Endothelial cell of umbilical vein (primary cell): Measurements from ENCODE around the gene SEZ6. TPM values are rescaled to one million over a fixed set of nuclear protein-coding genes. Genes with fewer than 3 reads are reported as not detected.

ENCODE experiments used
- BruUV-seq: library from RNA; stranded (reverse); fragments of 400-500 nt; replicated peaks from 2 replicates; lab custom pipeline; 2021; lab: Mats Ljungman, UMichigan
- CTCF ChIA-PET: fragments of 300-600, 350-600 bp; sonication (Branson Sonifier 250); formaldehyde crosslinking; loops from one replicate; lab custom pipeline; 2021; ENCODE audit warnings: antibody characterized with exemption, inconsistent platforms; lab: Charles Lee
- POLR2A ChIA-PET: fragments of 300-600, 350-600 bp; sonication (Branson Sonifier 250); formaldehyde crosslinking; loops from one replicate; lab custom pipeline; 2021; ENCODE audit warnings: antibody characterized with exemption, inconsistent platforms; lab: Charles Lee
- DNase-seq: peaks from one replicate; pipeline ENCODE4 v3.0.0-alpha.2; 2011; ENCODE audit warnings: low read depth, low spot score
- FAIRE-seq: peaks from 2 replicates; lab custom pipeline; 2011; peaks lifted over from hg19 to GRCh38; lab: Jason Lieb, UNC
- H2AFZ ChIP-seq: 2 replicates; pipeline ENCODE4 v1.6.0; 2012; ENCODE audit warnings: low read depth, low read length, control low read depth, inconsistent platforms
- H3K27ac ChIP-seq: 2 replicates; pipeline ENCODE4 v1.5.1; 2011; ENCODE audit warnings: low read depth, mild to moderate bottlenecking, control low read depth, low read length, moderate library complexity; ENCODE audit not compliant: insufficient read depth
- H3K27me3 ChIP-seq, 2 experiments: 2 replicates each; pipeline versions ENCODE4 v1.6.0 to v1.6.1; 2011; ENCODE audit warnings: low read length in 2 of 2, mixed read lengths in 1 of 2; ENCODE audit not compliant: control insufficient read depth in 2 of 2, insufficient read depth in 2 of 2
- H3K36me3 ChIP-seq, 2 experiments: 2 replicates in 1 of 2; 3 replicates in 1 of 2; pipeline ENCODE4 v1.5.1; 2011; ENCODE audit warnings: low read length in 2 of 2, mild to moderate bottlenecking in 1 of 2, moderate library complexity in 1 of 2; ENCODE audit not compliant: control insufficient read depth in 2 of 2, insufficient read depth in 2 of 2; ENCODE audit errors: extremely low read depth in 1 of 2
- H3K4me1 ChIP-seq: 3 replicates; pipeline ENCODE4 v1.5.1; 2011; ENCODE audit warnings: mild to moderate bottlenecking, low read length; ENCODE audit not compliant: control insufficient read depth, insufficient read depth; ENCODE audit errors: extremely low read depth
- H3K4me2 ChIP-seq: 2 replicates; pipeline ENCODE4 v1.6.1; 2011; ENCODE audit warnings: low read length, control low read depth, mixed read lengths; ENCODE audit not compliant: insufficient read depth
- H3K4me3 ChIP-seq, 3 experiments: fragments of 200-600 bp in 1 of 3; sonication (generic), shearing (Covaris generic) in 1 of 3; replicated peaks in 1 of 3; 2 replicates each; pipeline ENCODE4 v1.5.1; 2011 to 2016; ENCODE audit warnings: control low read depth in 3 of 3, low read length in 3 of 3, mild to moderate bottlenecking in 2 of 3, inconsistent platforms in 1 of 3, low read depth in 1 of 3, moderate library complexity in 1 of 3; ENCODE audit not compliant: insufficient read depth in 1 of 3
- H3K79me2 ChIP-seq: 2 replicates; pipeline ENCODE4 v1.6.0; 2012; ENCODE audit warnings: low read length, inconsistent platforms; ENCODE audit not compliant: control insufficient read depth, insufficient read depth
- H3K9ac ChIP-seq: replicated peaks from 2 replicates; pipeline ENCODE3; 2011; ENCODE audit warnings: low read length, control low read depth; ENCODE audit not compliant: insufficient read depth; ENCODE audit errors: extremely low read depth
- H3K9me1 ChIP-seq: replicated peaks from 3 replicates; pipeline ENCODE4 v1.6.0; 2011; ENCODE audit warnings: mild to moderate bottlenecking, low read length; ENCODE audit not compliant: control insufficient read depth, insufficient read depth; ENCODE audit errors: extremely low read depth
- H3K9me3 ChIP-seq: replicated peaks from 2 replicates; pipeline ENCODE4 v1.5.1; 2012; ENCODE audit warnings: low read length, inconsistent platforms; ENCODE audit not compliant: control insufficient read depth, insufficient read depth
- H4K20me1 ChIP-seq: replicated peaks from 2 replicates; pipeline ENCODE3; 2011; ENCODE audit warnings: mild to moderate bottlenecking, low read length; ENCODE audit not compliant: control insufficient read depth, insufficient read depth; ENCODE audit errors: extremely low read depth
- CTCF ChIP-seq, 2 donors: IDR thresholded peaks; 1 replicate in 1 of 2; 2 replicates in 1 of 2; pipeline ENCODE4 v1.5.1; 2011; ENCODE audit warnings: low read length in 2 of 2, mild to moderate bottlenecking in 2 of 2, moderate library complexity in 2 of 2, control low read depth in 1 of 2, inconsistent platforms in 1 of 2, low read depth in 1 of 2; ENCODE audit not compliant: insufficient read depth in 1 of 2; ENCODE audit errors: extremely low read depth in 1 of 2
- EZH2 ChIP-seq: IDR thresholded peaks from 2 replicates; pipeline ENCODE4 v1.6.1; 2012; ENCODE audit warnings: borderline replicate concordance, low read depth, mild to moderate bottlenecking, moderate library complexity, low read length, inconsistent platforms; ENCODE audit not compliant: severe bottlenecking
- FOS ChIP-seq: IDR thresholded peaks from 2 replicates; pipeline ENCODE4 v1.6.1; 2011; ENCODE audit warnings: mild to moderate bottlenecking, low read length, moderate library complexity, borderline replicate concordance; ENCODE audit not compliant: insufficient read depth
- GATA2 ChIP-seq: IDR thresholded peaks from 2 replicates; pipeline ENCODE4 v1.7.0; 2011; ENCODE audit warnings: low read depth, mild to moderate bottlenecking, moderate library complexity, mixed read lengths, low read length; ENCODE audit not compliant: insufficient read length, insufficient read depth
- JUN ChIP-seq: IDR thresholded peaks from 2 replicates; pipeline ENCODE4 v1.6.1; 2011; ENCODE audit warnings: borderline replicate concordance, low read depth; ENCODE audit not compliant: insufficient read length, insufficient read depth
- MAX ChIP-seq: IDR thresholded peaks from 2 replicates; pipeline ENCODE4 v1.6.1; 2011; ENCODE audit not compliant: insufficient read depth, insufficient read length
- MYC ChIP-seq: IDR thresholded peaks from one replicate; pipeline ENCODE4 v1.6.1; 2011; ENCODE audit warnings: mild to moderate bottlenecking, low read depth, low read length
- POLR2A ChIP-seq: IDR thresholded peaks from 2 replicates; pipeline ENCODE4 v1.6.1; 2012; ENCODE audit warnings: low read depth, mild to moderate bottlenecking, control low read depth, low read length
- POLR2AphosphoS5 ChIP-seq: IDR thresholded peaks from 2 replicates; pipeline ENCODE4 v1.6.1; 2012; ENCODE audit warnings: low read depth, mild to moderate bottlenecking, control low read depth, low read length, moderate library complexity; ENCODE audit not compliant: insufficient read depth
- dilution Hi-C: fragments of 300-500 bp; cut with MboI; formaldehyde crosslinking; loops from one replicate; pipeline ENCODE4 v1.15.0; 2019; ENCODE audit warnings: low sequenced_read_pairs; ENCODE audit not compliant: extremely low pct_ligation_motif_present
- intact Hi-C: fragments of 100-400 bp; cut with micrococcal nuclease; formaldehyde crosslinking; loops from one replicate; pipeline ENCODE4 v1.10.0; 2022
- polyA plus RNA-seq, 4 experiments: library from polyadenylated mRNA; depleted of rRNA in 3 of 4; stranded (reverse) in 3 of 4; unstranded in 1 of 4; fragments of >200 nt; gene quantifications; 2 replicates each; pipeline versions ENCODE4 v1.2.1 to v1.2.3, GENCODE V29; 2011 to 2012; ENCODE audit warnings: missing spikeins in 1 of 4
- total RNA-seq: library from RNA; stranded (reverse); gene quantifications from 2 replicates; pipeline ENCODE4 v1.2.3, GENCODE V29; 2021

The SEZ6 gene
- total and polyA plus RNA-seq, 2 donors (not counting 3 experiments of a cell fraction or from before 2014, with no cell fraction given) = not detected

- TF ChIP-seq JUN = no peak
- no peak for TF ChIP-seq POLR2A
- TF ChIP-seq MAX = no peak
- no peak for TF ChIP-seq GATA2
- TF ChIP-seq MYC = no peak
- no peak for TF ChIP-seq FOS
- TF ChIP-seq POLR2AphosphoS5 = no peak
- TF ChIP-seq CTCF (IDR thresholded peaks at IDR 0.05; ENCODE audit: extremely low read depth in 1 of 2, insufficient read depth in 1 of 2, low read depth in 1 of 2, low read length in 2 of 2) = no peak
- TF ChIP-seq EZH2 = no peak
- ChIA-PET POLR2A (no interaction called here), CTCF (interaction anchor here (2.2 kb wide), 1 partner anchor 121 kb away, joined by 7 read pairs; no protein-coding TSS in a partner anchor)
- Histone ChIP-seq H3K9ac (no peak overlapping the region), H3K9me3 (no peaks in the 10 kb centered on the region), H3K27me3 (peaks cover 28 to 31% of the 10 kb centered on the region in 2 experiments), H3K79me2 (no peaks in the 10 kb centered on the region), H3K4me2 (no peak overlapping the region), H2AFZ (no peak overlapping the region), H3K9me1 (no peaks in the 10 kb centered on the region), H3K4me3 (no peak overlapping the region), H3K27ac (no peak overlapping the region), H3K4me1 (no peaks in the 10 kb centered on the region), H4K20me1 (no peaks in the 10 kb centered on the region), H3K36me3 (no peaks in the 10 kb centered on the region)
- no TSS peak for BruUV-seq
- no peak for DNase-seq
- intact Hi-C loops (no loop called here), dilution Hi-C loops (no loop called here)
- FAIRE-seq = no peak
Observed at GRCh38 chr17:29002811-29003210, 3.0 kb downstream of the SEZ6 start.
